ENCODE measurements around the gene FAIM. TPM values are rescaled to one million over a fixed set of nuclear protein-coding genes. Genes with fewer than 3 reads are reported as not detected.
"Not testable (repeated sequence)": the region's sequence is repeated elsewhere in the genome, so short reads cannot be mapped to it uniquely, and the experiment has no call there.

Gene FAIM
- total RNA-seq, 5 donors from 2014 or later (not counting 1 experiment from before 2014, with no cell fraction given) = 2.9 to 4.8 (median 3.0) TPM

- H3K36me3 Mint-ChIP-seq = peaks cover 66% of the 10 kb centered on the region
- no peak overlapping the region for H3K4me3 ChIP-seq (ENCODE audit: control insufficient read depth in 1 of 2, extremely low read depth in 1 of 2, low read length in 1 of 2)
- peaks cover 0 to 3% of the 10 kb centered on the region in 2 donors for H3K36me3 ChIP-seq (ENCODE audit: control insufficient read depth in 2 of 2, extremely low read depth in 1 of 2, insufficient read depth in 1 of 2, low read length in 1 of 2)
- no peaks in the 10 kb centered on the region for H3K27me3 ChIP-seq (replicated peaks in 1 of 2; ENCODE audit: control insufficient read depth in 2 of 2, extremely low read depth in 1 of 2, insufficient read depth in 2 of 2, low read length in 1 of 2)
- no peak overlapping the region for H3K27ac Mint-ChIP-seq
- no peaks in the 10 kb centered on the region for H3K9me3 ChIP-seq
- no peak for DNase-seq
- peaks cover 7% of the 10 kb centered on the region in 3 donors for H3K4me1 Mint-ChIP-seq
- no peaks in the 10 kb centered on the region for H3K27me3 Mint-ChIP-seq
- CTCF ChIA-PET = no interaction called here
- ATAC-seq (replicated peaks in 1 of 4) = no peak
- no peaks in the 10 kb centered on the region for H3K4me1 ChIP-seq (ENCODE audit: control insufficient read depth in 1 of 2, extremely low read depth in 1 of 2, insufficient read depth in 2 of 2, low read length in 2 of 2)
- no peak overlapping the region for H3K4me3 Mint-ChIP-seq
- no peak overlapping the region for H3K27ac ChIP-seq (ENCODE audit: low read length)
- 100% methylated on average over 1 of the region's 2 CpGs for WGBS (ENCODE audit: insufficient coverage)
- H3K9me3 Mint-ChIP-seq = peaks cover 0 to 15% (median 4%) of the 10 kb centered on the region in 3 donors
- POLR2A ChIA-PET = no interaction called here
Observed at GRCh38 chr3:138569090-138569489, 39.5 kb upstream of the FAIM start.

- CTCF ChIA-PET; H3K27me3 Mint-ChIP-seq; ATAC-seq (replicated peaks in 1 of 4); H3K4me3 ChIP-seq (ENCODE audit: control insufficient read depth in 1 of 2, extremely low read depth in 1 of 2, low read length in 1 of 2); H3K4me1 Mint-ChIP-seq; H3K9me3 ChIP-seq; H3K4me1 ChIP-seq (ENCODE audit: control insufficient read depth in 1 of 2, extremely low read depth in 1 of 2, insufficient read depth in 2 of 2, low read length in 2 of 2); H3K27me3 ChIP-seq (replicated peaks in 1 of 2; ENCODE audit: control insufficient read depth in 2 of 2, extremely low read depth in 1 of 2, insufficient read depth in 2 of 2, low read length in 1 of 2); POLR2A ChIA-PET; H3K4me3 Mint-ChIP-seq; H3K27ac Mint-ChIP-seq; H3K27ac ChIP-seq (ENCODE audit: low read length); DNase-seq; H3K36me3 ChIP-seq (ENCODE audit: control insufficient read depth in 2 of 2, extremely low read depth in 1 of 2, insufficient read depth in 1 of 2, low read length in 1 of 2): not testable (repeated sequence)
- 100% methylated on average over 3 of the region's 8 CpGs for WGBS (ENCODE audit: insufficient coverage)
- Mint-ChIP-seq H3K9me3 (peaks cover 0 to 15% (median 4%) of the 10 kb centered on the region in 3 donors), H3K36me3 (peaks cover 62% of the 10 kb centered on the region)
Observed at GRCh38 chr3:138569624-138570023, 38.9 kb upstream of the FAIM start.

GRCh38 chr3:138573138-138573537 lies 35.4 kb upstream of the FAIM start:
- peaks cover 17 to 26% (median 24%) of the 10 kb centered on the region in 3 donors for H3K4me1 Mint-ChIP-seq
- H3K36me3 Mint-ChIP-seq = peaks cover 58% of the 10 kb centered on the region
- no peak overlapping the region for H3K4me3 Mint-ChIP-seq
- peaks cover 3 to 5% of the 10 kb centered on the region in 2 experiments for H3K4me1 ChIP-seq (ENCODE audit: control insufficient read depth in 1 of 2, extremely low read depth in 1 of 2, insufficient read depth in 2 of 2, low read length in 2 of 2)
- H3K27ac ChIP-seq (ENCODE audit: low read length) = no peak overlapping the region
- H3K36me3 ChIP-seq (ENCODE audit: control insufficient read depth in 2 of 2, extremely low read depth in 1 of 2, insufficient read depth in 1 of 2, low read length in 1 of 2) = no peaks in the 10 kb centered on the region
- ChIA-PET CTCF (no interaction called here), POLR2A (no interaction called here)
- ATAC-seq (replicated peaks in 1 of 4) = no peak
- H3K27ac Mint-ChIP-seq = no peak overlapping the region
- H3K27me3 Mint-ChIP-seq = no peaks in the 10 kb centered on the region
- no CpG with 5 or more reads among the region's 1 CpG for WGBS (ENCODE audit: insufficient coverage)
- no peak for DNase-seq
- H3K9me3 Mint-ChIP-seq = peaks cover under 1 to 15% (median 7%) of the 10 kb centered on the region in 3 donors
- no peaks in the 10 kb centered on the region for H3K9me3 ChIP-seq
- no peaks in the 10 kb centered on the region for H3K27me3 ChIP-seq (replicated peaks in 1 of 2; ENCODE audit: control insufficient read depth in 2 of 2, extremely low read depth in 1 of 2, insufficient read depth in 2 of 2, low read length in 1 of 2)
- H3K4me3 ChIP-seq (ENCODE audit: control insufficient read depth in 1 of 2, extremely low read depth in 1 of 2, low read length in 1 of 2) = no peak overlapping the region

GRCh38 chr3:138578141-138578540 lies 30.4 kb upstream of the FAIM start:
- H3K27me3 ChIP-seq (replicated peaks in 1 of 2; ENCODE audit: control insufficient read depth in 2 of 2, extremely low read depth in 1 of 2, insufficient read depth in 2 of 2, low read length in 1 of 2) = no peaks in the 10 kb centered on the region
- Mint-ChIP-seq H3K9me3 (peaks cover 4 to 12% (median 7%) of the 10 kb centered on the region in 3 donors), H3K36me3 (peaks cover 38% of the 10 kb centered on the region), H3K27ac (peak overlapping the region; percentile 50 to 67), H3K4me1 (peaks cover 20 to 34% (median 28%) of the 10 kb centered on the region in 3 donors), H3K4me3 (peak overlapping the region; percentile 51 to 76 (median 62)), H3K27me3 (no peaks in the 10 kb centered on the region)
- no peaks in the 10 kb centered on the region for H3K36me3 ChIP-seq (ENCODE audit: control insufficient read depth in 2 of 2, extremely low read depth in 1 of 2, insufficient read depth in 1 of 2, low read length in 1 of 2)
- ChIA-PET CTCF (interaction anchor here in 1 of 2 donors (0.6 to 1.0 kb wide), 3 partner anchors 33 to 337 kb away, joined by 3 to 7 read pairs (median 5); no protein-coding TSS in a partner anchor), POLR2A (no interaction called here)
- DNase-seq (peak in 1 of 35 experiments; percentile 13), ATAC-seq (replicated peaks in 1 of 4) (peak in 3 of 4 experiments; percentile 41 to 48 (median 43))
- peak overlapping the region in 1 of 2 donors; percentile 6 for H3K4me3 ChIP-seq (ENCODE audit: control insufficient read depth in 1 of 2, extremely low read depth in 1 of 2, low read length in 1 of 2)
- WGBS (ENCODE audit: insufficient coverage) = no CpG with 5 or more reads among the region's 4 CpGs
- H3K27ac ChIP-seq (ENCODE audit: low read length) = no peak overlapping the region
- H3K9me3 ChIP-seq = no peaks in the 10 kb centered on the region
- peaks cover 6 to 8% of the 10 kb centered on the region in 2 experiments for H3K4me1 ChIP-seq (ENCODE audit: control insufficient read depth in 1 of 2, extremely low read depth in 1 of 2, insufficient read depth in 2 of 2, low read length in 2 of 2)

- H3K4me1 ChIP-seq (ENCODE audit: control insufficient read depth in 1 of 2, extremely low read depth in 1 of 2, insufficient read depth in 2 of 2, low read length in 2 of 2) = peaks cover 6 to 8% of the 10 kb centered on the region in 2 experiments
- WGBS (ENCODE audit: insufficient coverage) = 50% methylated on average over 1 of the region's 6 CpGs
- POLR2A ChIA-PET = no interaction called here
- Mint-ChIP-seq H3K4me1 (peaks cover 27 to 43% (median 36%) of the 10 kb centered on the region in 3 donors), H3K9me3 (peaks cover 4 to 5% (median 4%) of the 10 kb centered on the region in 3 donors), H3K4me3 (peak overlapping the region in 2 of 3 donors; percentile 62 to 76), H3K27me3 (no peaks in the 10 kb centered on the region), H3K27ac (no peak overlapping the region), H3K36me3 (peaks cover 28% of the 10 kb centered on the region)
- no peaks in the 10 kb centered on the region for H3K27me3 ChIP-seq (replicated peaks in 1 of 2; ENCODE audit: control insufficient read depth in 2 of 2, extremely low read depth in 1 of 2, insufficient read depth in 2 of 2, low read length in 1 of 2)
- no peak overlapping the region for H3K4me3 ChIP-seq (ENCODE audit: control insufficient read depth in 1 of 2, extremely low read depth in 1 of 2, low read length in 1 of 2)
- H3K36me3 ChIP-seq (ENCODE audit: control insufficient read depth in 2 of 2, extremely low read depth in 1 of 2, insufficient read depth in 1 of 2, low read length in 1 of 2) = no peaks in the 10 kb centered on the region
- no peak overlapping the region for H3K27ac ChIP-seq (ENCODE audit: low read length)
- no peak for DNase-seq
- ATAC-seq (replicated peaks in 1 of 4) = no peak
- CTCF ChIA-PET = interaction anchor here in 1 of 2 donors (0.6 kb wide), 1 partner anchor 288 kb away, joined by 3 read pairs; no protein-coding TSS in a partner anchor
- H3K9me3 ChIP-seq = no peaks in the 10 kb centered on the region
Observed at GRCh38 chr3:138578961-138579574, 29.5 kb upstream of the FAIM start.

- peaks cover 21 to 29% (median 22%) of the 10 kb centered on the region in 3 donors for H3K4me1 Mint-ChIP-seq
- no CpG with 5 or more reads among the region's 1 CpG for WGBS (ENCODE audit: insufficient coverage)
- no peak overlapping the region for H3K27ac ChIP-seq (ENCODE audit: low read length)
- no peak overlapping the region for H3K27ac Mint-ChIP-seq
- no peak overlapping the region for H3K4me3 ChIP-seq (ENCODE audit: control insufficient read depth in 1 of 2, extremely low read depth in 1 of 2, low read length in 1 of 2)
- peaks cover 18% of the 10 kb centered on the region for H3K36me3 Mint-ChIP-seq
- no peak for DNase-seq
- no peaks in the 10 kb centered on the region for H3K9me3 ChIP-seq
- H3K9me3 Mint-ChIP-seq = peaks cover 0 to 3% (median 0%) of the 10 kb centered on the region in 3 donors
- CTCF ChIA-PET = interaction anchor here (1.3 to 1.6 kb wide), 2 partner anchors 328 kb away, joined by 3 to 6 read pairs; no protein-coding TSS in a partner anchor
- no peaks in the 10 kb centered on the region for H3K27me3 Mint-ChIP-seq
- H3K4me1 ChIP-seq (ENCODE audit: control insufficient read depth in 1 of 2, extremely low read depth in 1 of 2, insufficient read depth in 2 of 2, low read length in 2 of 2) = no peaks in the 10 kb centered on the region
- H3K27me3 ChIP-seq (replicated peaks in 1 of 2; ENCODE audit: control insufficient read depth in 2 of 2, extremely low read depth in 1 of 2, insufficient read depth in 2 of 2, low read length in 1 of 2) = no peaks in the 10 kb centered on the region
- no peaks in the 10 kb centered on the region for H3K36me3 ChIP-seq (ENCODE audit: control insufficient read depth in 2 of 2, extremely low read depth in 1 of 2, insufficient read depth in 1 of 2, low read length in 1 of 2)
- no peak for ATAC-seq (replicated peaks in 1 of 4)
- no peak overlapping the region for H3K4me3 Mint-ChIP-seq
- POLR2A ChIA-PET = no interaction called here
Observed at GRCh38 chr3:138587374-138587773, 21.2 kb upstream of the FAIM start.

Data from T-cell (primary cell).